ENCODE results near the gene MS4A8.

MS4A8 gene

DNA sequence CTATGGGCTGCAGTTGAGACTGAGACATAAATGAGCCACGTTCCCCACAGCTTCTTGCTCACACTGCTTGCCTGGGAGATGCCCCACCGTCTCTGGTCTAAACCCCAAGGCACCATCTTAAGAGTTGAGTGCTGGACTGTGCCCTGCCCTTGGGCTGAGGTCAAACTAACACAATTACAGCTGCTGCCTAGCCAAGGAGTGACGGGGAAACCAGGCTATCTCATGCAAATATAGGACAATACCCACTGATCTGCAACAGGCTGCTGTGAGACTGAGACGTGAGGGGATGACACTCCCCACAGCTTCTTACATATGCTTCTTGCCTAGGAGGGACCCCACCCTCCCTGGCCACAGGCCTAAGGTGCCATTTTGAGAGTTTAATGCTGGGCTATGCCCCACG is 7.8 kb upstream of the MS4A8 start:
- TF ChIP-seq, protein P1, sequence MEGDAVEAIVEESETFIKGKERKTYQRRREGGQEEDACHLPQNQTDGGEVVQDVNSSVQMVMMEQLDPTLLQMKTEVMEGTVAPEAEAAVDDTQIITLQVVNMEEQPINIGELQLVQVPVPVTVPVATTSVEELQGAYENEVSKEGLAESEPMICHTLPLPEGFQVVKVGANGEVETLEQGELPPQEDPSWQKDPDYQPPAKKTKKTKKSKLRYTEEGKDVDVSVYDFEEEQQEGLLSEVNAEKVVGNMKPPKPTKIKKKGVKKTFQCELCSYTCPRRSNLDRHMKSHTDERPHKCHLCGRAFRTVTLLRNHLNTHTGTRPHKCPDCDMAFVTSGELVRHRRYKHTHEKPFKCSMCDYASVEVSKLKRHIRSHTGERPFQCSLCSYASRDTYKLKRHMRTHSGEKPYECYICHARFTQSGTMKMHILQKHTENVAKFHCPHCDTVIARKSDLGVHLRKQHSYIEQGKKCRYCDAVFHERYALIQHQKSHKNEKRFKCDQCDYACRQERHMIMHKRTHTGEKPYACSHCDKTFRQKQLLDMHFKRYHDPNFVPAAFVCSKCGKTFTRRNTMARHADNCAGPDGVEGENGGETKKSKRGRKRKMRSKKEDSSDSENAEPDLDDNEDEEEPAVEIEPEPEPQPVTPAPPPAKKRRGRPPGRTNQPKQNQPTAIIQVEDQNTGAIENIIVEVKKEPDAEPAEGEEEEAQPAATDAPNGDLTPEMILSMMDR (IDR thresholded peaks at IDR 0.05; ENCODE audit: low read depth, low read length, missing control alignments), result no peak
- H3K4me3 ChIP-seq (replicated peaks; ENCODE audit: low read depth, low read length), result no peak overlapping the region

DNA sequence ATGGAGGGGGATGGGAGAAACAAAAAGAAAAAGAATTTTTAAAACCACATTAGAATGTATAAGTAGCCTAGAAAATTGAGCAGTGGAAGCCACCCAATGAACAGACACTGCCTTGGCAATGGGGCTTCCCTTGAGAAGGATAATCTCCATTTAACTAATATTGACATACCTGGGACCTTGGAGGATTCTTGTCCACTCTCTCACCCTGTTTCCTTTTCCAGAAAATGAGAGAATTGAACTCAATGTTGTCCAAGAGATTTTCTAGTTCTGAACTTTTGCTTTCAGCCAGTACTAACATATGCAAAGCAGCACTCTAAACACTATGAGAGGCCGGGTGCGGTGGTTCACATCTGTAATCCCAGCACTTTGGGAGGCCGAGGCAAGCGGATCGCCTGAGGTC is 524 bp downstream of the MS4A8 start:
- H3K4me3 ChIP-seq (replicated peaks; ENCODE audit: low read depth, low read length), result no peak overlapping the region
- TF ChIP-seq, protein P1 (IDR thresholded peaks at IDR 0.05; ENCODE audit: low read depth, low read length, missing control alignments), result no peak
- DNase-seq (ENCODE audit: extremely low read depth, low read depth), result no peak

More for the DNA sequence above, 7.8 kb upstream of the MS4A8 start:
- no peak for DNase-seq (ENCODE audit: extremely low read depth, low read depth)

DNA sequence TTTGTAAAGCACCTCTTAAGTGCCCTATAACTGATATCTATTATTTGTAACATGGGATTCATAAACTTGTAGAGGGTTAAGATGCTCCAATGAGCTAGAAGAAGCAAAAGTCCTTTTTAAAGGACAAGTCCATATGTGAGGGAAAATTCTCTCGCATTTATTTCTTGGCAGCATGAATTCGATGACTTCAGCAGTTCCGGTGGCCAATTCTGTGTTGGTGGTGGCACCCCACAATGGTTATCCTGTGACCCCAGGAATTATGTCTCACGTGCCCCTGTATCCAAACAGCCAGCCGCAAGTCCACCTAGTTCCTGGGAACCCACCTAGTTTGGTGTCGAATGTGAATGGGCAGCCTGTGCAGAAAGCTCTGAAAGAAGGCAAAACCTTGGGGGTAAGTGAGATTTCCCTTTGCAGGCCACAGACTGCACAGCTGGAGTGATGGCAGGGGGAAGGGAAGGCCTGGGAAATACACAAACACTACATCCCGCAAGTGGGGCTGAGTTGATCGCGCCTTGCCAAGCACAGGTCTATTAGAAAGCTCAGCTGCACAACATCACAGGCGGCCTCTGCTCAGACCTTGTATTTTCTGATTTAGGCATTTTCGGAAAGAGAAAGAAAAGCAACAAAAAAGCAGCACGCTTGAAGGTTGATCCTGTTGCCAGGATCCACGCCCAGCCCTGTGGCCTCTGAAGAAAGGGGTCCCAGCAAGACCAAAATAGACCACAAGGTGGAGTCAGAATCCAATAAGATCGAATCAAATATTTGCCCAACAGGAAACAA is 1.5 kb downstream of the MS4A8 start:
- TF ChIP-seq, protein P1 (IDR thresholded peaks at IDR 0.05; ENCODE audit: low read depth, low read length, missing control alignments), result peak; percentile 37
- no peak overlapping the region for H3K4me3 ChIP-seq (replicated peaks; ENCODE audit: low read depth, low read length)
- no peak for DNase-seq (ENCODE audit: extremely low read depth, low read depth)

DNA sequence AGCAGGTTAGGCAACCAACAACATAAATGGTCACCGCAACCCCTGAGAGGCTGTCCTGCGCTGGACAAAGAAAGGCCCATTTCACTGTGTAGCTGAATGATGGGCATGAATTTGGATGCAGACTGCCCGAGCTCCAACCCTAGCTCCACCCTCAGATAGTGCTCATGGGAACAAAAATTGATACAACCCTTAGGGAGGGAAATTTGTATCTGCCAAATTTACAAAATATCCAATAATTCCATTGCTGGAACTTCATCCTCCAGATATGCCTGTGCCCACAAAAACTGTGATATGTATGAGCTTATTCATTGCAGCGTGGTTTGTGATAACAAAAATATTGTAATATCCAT is 2.0 kb downstream of the MS4A8 start:
- no peak for DNase-seq (ENCODE audit: extremely low read depth, low read depth)
- H3K4me3 ChIP-seq (replicated peaks; ENCODE audit: low read depth, low read length), result no peak overlapping the region
- TF ChIP-seq, protein P1 (IDR thresholded peaks at IDR 0.05; ENCODE audit: low read depth, low read length, missing control alignments), result no peak

DNA sequence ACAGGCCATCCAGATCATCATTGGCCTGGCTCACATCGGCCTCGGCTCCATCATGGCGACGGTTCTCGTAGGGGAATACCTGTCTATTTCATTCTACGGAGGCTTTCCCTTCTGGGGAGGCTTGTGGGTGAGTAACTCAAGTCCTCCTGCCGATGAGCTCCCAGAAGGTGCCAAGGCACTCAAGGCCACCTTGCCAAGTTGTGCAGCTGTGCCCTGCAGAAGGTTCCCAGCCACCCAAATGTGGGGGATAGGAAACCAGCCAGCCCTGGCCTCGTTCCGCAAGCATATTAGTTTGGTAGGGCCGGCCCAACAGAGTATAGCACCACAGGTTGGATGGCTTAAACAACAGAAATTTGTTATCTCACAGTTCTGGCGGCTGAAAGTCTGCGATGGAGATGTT is 4.0 kb downstream of the MS4A8 start:
- H3K4me3 ChIP-seq (replicated peaks; ENCODE audit: low read depth, low read length), result no peak overlapping the region
- no peak for DNase-seq (ENCODE audit: extremely low read depth, low read depth)
- TF ChIP-seq, protein P1 (IDR thresholded peaks at IDR 0.05; ENCODE audit: low read depth, low read length, missing control alignments), result no peak

DNA sequence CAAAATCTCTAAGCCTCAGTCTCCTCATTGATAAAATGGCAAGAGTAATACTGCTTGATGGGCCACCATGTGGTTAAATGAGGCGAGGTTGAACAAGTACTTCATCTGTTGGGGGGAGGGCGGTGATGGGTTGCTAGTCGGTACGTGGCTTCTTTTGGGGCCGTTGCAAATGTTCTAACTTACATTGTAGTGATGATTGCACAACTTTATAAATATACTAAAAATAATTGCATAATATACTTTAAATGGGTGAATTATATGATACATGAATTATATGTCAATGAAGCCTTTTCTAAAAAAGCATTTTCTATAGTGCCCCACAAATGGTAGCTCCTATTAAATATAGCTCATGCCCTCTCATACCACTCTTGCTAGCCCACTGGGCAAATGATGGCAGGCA is 6.5 kb downstream of the MS4A8 start:
- TF ChIP-seq, protein P1 (IDR thresholded peaks at IDR 0.05; ENCODE audit: low read depth, low read length, missing control alignments), result no peak
- H3K4me3 ChIP-seq (replicated peaks; ENCODE audit: low read depth, low read length), result no peak overlapping the region
- no peak for DNase-seq (ENCODE audit: extremely low read depth, low read depth)

DNA sequence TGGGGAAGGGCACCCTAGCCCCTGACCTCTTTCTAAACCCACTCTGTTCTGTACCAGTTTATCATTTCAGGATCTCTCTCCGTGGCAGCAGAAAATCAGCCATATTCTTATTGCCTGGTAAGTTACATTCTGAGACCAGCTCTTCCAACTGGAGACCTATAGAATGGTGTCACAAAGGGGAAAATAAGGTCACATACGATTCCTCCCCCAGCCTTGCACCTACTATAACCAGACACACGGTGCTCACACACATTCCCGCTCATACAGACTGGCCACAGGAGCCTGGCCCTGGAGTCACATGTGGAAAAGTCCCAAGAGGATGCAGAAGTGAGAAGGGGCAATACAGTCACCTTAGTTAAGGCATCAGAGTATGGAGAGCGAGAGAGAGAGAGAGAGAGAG is 7.5 kb downstream of the MS4A8 start:
- TF ChIP-seq, protein P1 (IDR thresholded peaks at IDR 0.05; ENCODE audit: low read depth, low read length, missing control alignments), result no peak
- DNase-seq (ENCODE audit: extremely low read depth, low read depth), result no peak
- no peak overlapping the region for H3K4me3 ChIP-seq (replicated peaks; ENCODE audit: low read depth, low read length)

Measured in HFF-Myc (cell line).